Measurements from ENCODE around the gene SUPT3H. TPM values are rescaled to one million over a fixed set of nuclear protein-coding genes. Genes with fewer than 3 reads are reported as not detected.

SUPT3H gene
- polyA plus RNA-seq, 3 donors: 2.4 to 3.5 (median 2.5) TPM

GRCh38 chr6:45215759-45216158, 162.0 kb downstream of the SUPT3H start:
- no peak for TF ChIP-seq CTCF (IDR thresholded peaks at IDR 0.05)
- Histone ChIP-seq H3K79me2 (ENCODE audit: insufficient read depth, low read length) (no peaks in the 10 kb centered on the region), H3K4me3 (replicated peaks in 1 of 3; ENCODE audit: low read depth in 2 of 3, low read length in 3 of 3) (no peak overlapping the region), H3K27ac (ENCODE audit: low read depth in 1 of 2, low read length in 2 of 2) (no peak overlapping the region), H3K4me2 (replicated peaks; ENCODE audit: extremely low read depth, low read length, poor library complexity, severe bottlenecking) (no peak overlapping the region), H3K4me1 (ENCODE audit: control insufficient read depth in 1 of 2, insufficient read depth in 2 of 2, low read length in 2 of 2) (no peaks in the 10 kb centered on the region), H3K27me3 (ENCODE audit: control insufficient read depth in 2 of 2, insufficient read depth in 2 of 2, low read length in 2 of 2) (no peaks in the 10 kb centered on the region), H4K20me1 (ENCODE audit: insufficient read depth, low read length) (no peaks in the 10 kb centered on the region), H3K36me3 (replicated peaks in 1 of 2; ENCODE audit: control insufficient read depth in 1 of 2, insufficient read depth in 2 of 2, low read length in 2 of 2) (no peaks in the 10 kb centered on the region), H3K9ac (ENCODE audit: insufficient read depth, low read length, poor library complexity, severe bottlenecking) (no peak overlapping the region), H2AFZ (ENCODE audit: insufficient read depth, low read depth, low read length, poor library complexity, severe bottlenecking) (no peak overlapping the region), H3K9me3 (replicated peaks in 1 of 2; ENCODE audit: control insufficient read depth in 1 of 2, insufficient read depth in 1 of 2, low read length in 2 of 2) (peaks cover 10 to 11% of the 10 kb centered on the region in 2 donors)
- Mint-ChIP-seq H3K27ac (no peak overlapping the region), H3K4me3 (no peak overlapping the region), H3K36me3 (peaks cover 0 to 4% of the 10 kb centered on the region in 2 donors), H3K9me3 (peaks cover 9 to 26% (median 15%) of the 10 kb centered on the region in 7 donors), H3K4me1 (no peaks in the 10 kb centered on the region), H3K27me3 (ENCODE audit: low read depth in 3 of 3) (peaks cover 0 to 1% (median 0%) of the 10 kb centered on the region in 3 donors)
- no CpG with 5 or more reads among the region's 1 CpG for WGBS (ENCODE audit: insufficient coverage)
- intact Hi-C loops (cut with micrococcal nuclease): no loop called here
- DNase-seq: no peak

- Mint-ChIP-seq H3K9me3 (peaks cover 8 to 32% (median 23%) of the 10 kb centered on the region in 7 donors), H3K27me3 (ENCODE audit: low read depth in 3 of 3) (peaks cover 0 to 1% (median 0%) of the 10 kb centered on the region in 3 donors), H3K4me3 (no peak overlapping the region), H3K36me3 (peaks cover 0 to 4% of the 10 kb centered on the region in 2 donors), H3K4me1 (no peaks in the 10 kb centered on the region), H3K27ac (no peak overlapping the region)
- WGBS (ENCODE audit: insufficient coverage): 100% methylated on average over 2 of the region's 3 CpGs
- Histone ChIP-seq H3K27me3 (ENCODE audit: control insufficient read depth in 2 of 2, insufficient read depth in 2 of 2, low read length in 2 of 2) (no peaks in the 10 kb centered on the region), H3K27ac (ENCODE audit: low read depth in 1 of 2, low read length in 2 of 2) (no peak overlapping the region), H2AFZ (ENCODE audit: insufficient read depth, low read depth, low read length, poor library complexity, severe bottlenecking) (no peak overlapping the region), H3K36me3 (replicated peaks in 1 of 2; ENCODE audit: control insufficient read depth in 1 of 2, insufficient read depth in 2 of 2, low read length in 2 of 2) (no peaks in the 10 kb centered on the region), H4K20me1 (ENCODE audit: insufficient read depth, low read length) (no peaks in the 10 kb centered on the region), H3K4me1 (ENCODE audit: control insufficient read depth in 1 of 2, insufficient read depth in 2 of 2, low read length in 2 of 2) (no peaks in the 10 kb centered on the region), H3K4me2 (replicated peaks; ENCODE audit: extremely low read depth, low read length, poor library complexity, severe bottlenecking) (no peak overlapping the region), H3K79me2 (ENCODE audit: insufficient read depth, low read length) (no peaks in the 10 kb centered on the region), H3K9ac (ENCODE audit: insufficient read depth, low read length, poor library complexity, severe bottlenecking) (no peak overlapping the region), H3K4me3 (replicated peaks in 1 of 3; ENCODE audit: low read depth in 2 of 3, low read length in 3 of 3) (no peak overlapping the region), H3K9me3 (replicated peaks in 1 of 2; ENCODE audit: control insufficient read depth in 1 of 2, insufficient read depth in 1 of 2, low read length in 2 of 2) (peaks cover 10 to 21% of the 10 kb centered on the region in 2 donors)
- DNase-seq: no peak
- no peak for TF ChIP-seq CTCF (IDR thresholded peaks at IDR 0.05)
- intact Hi-C loops (cut with micrococcal nuclease): no loop called here
Observed at GRCh38 chr6:45212976-45213375, 164.8 kb downstream of the SUPT3H start.
